ENCODE results near the gene RPE. TPM values are rescaled to one million over a fixed set of nuclear protein-coding genes. Genes with fewer than 3 reads are reported as not detected.
A peak's percentile ranks its signal among the peaks of the same experiment; 100 is the strongest.

Gene RPE
- total RNA-seq, 4 donors from 2014 or later = 37.1 to 116 (median 82.0) TPM

DNA sequence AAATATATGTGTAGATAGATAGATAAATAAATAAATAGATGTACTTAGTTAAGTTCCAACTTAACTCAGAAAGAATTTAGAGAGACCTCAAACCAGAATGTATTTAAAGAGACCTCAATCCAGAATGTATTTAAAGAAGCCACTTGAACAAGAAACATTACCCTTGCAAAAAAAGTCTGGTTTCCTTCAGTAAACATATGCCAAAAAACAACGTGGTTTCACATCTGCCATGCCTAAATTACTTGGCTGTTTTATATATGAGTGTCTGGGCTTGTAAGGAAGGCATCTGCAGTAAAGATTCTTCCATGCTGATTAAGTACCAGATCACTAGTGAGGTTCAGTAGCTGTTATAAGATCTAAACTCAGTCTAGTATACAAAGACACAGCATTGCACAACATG lies 29.1 kb upstream of the RPE start:
- intact Hi-C loops (cut with DNase I; ENCODE audit: low total_unique reads) = no loop called here

DNA sequence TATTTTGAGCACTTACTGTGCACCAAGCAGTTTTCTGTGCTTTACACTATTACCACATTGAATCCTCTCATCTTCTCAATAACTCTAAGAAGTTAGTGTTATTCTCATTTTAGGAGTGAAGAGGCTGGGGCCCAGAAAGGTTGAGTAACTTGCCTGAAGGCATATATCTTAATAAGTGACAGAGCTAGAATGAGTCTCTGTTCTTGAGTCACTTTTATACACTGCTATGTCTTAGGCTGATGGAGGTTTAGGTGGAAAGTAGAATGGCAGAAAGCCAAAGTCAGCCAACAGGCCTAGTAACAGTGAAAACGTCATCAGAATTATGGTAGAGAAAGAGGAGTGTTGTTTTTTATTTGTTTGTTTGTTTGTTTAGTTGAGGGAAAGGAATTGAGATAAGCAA lies 27.9 kb upstream of the RPE start:
- H3K27me3 ChIP-seq = no peaks in the 10 kb centered on the region
- H3K4me3 ChIP-seq = no peak overlapping the region
- intact Hi-C loops (cut with DNase I; ENCODE audit: low total_unique reads) = no loop called here
- no peaks in the 10 kb centered on the region for H3K36me3 ChIP-seq
- H3K4me1 ChIP-seq = no peaks in the 10 kb centered on the region
- DNase-seq = no peak
- no peak overlapping the region for H3K27ac ChIP-seq
- TF ChIP-seq POLR2A (IDR thresholded peaks at IDR 0.05) = no peak
- TF ChIP-seq, protein P1, sequence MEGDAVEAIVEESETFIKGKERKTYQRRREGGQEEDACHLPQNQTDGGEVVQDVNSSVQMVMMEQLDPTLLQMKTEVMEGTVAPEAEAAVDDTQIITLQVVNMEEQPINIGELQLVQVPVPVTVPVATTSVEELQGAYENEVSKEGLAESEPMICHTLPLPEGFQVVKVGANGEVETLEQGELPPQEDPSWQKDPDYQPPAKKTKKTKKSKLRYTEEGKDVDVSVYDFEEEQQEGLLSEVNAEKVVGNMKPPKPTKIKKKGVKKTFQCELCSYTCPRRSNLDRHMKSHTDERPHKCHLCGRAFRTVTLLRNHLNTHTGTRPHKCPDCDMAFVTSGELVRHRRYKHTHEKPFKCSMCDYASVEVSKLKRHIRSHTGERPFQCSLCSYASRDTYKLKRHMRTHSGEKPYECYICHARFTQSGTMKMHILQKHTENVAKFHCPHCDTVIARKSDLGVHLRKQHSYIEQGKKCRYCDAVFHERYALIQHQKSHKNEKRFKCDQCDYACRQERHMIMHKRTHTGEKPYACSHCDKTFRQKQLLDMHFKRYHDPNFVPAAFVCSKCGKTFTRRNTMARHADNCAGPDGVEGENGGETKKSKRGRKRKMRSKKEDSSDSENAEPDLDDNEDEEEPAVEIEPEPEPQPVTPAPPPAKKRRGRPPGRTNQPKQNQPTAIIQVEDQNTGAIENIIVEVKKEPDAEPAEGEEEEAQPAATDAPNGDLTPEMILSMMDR (IDR thresholded peaks at IDR 0.05) = no peak
- H3K9me3 ChIP-seq = no peaks in the 10 kb centered on the region

More for the DNA sequence above, 29.1 kb upstream of the RPE start:
- Histone ChIP-seq H3K27me3 (no peaks in the 10 kb centered on the region), H3K27ac (no peak overlapping the region), H3K4me1 (no peaks in the 10 kb centered on the region), H3K4me3 (no peak overlapping the region), H3K9me3 (no peaks in the 10 kb centered on the region), H3K36me3 (no peaks in the 10 kb centered on the region)
- no peak for DNase-seq
- TF ChIP-seq POLR2A (IDR thresholded peaks at IDR 0.05) = no peak
- TF ChIP-seq, protein P1 (IDR thresholded peaks at IDR 0.05) = no peak

DNA sequence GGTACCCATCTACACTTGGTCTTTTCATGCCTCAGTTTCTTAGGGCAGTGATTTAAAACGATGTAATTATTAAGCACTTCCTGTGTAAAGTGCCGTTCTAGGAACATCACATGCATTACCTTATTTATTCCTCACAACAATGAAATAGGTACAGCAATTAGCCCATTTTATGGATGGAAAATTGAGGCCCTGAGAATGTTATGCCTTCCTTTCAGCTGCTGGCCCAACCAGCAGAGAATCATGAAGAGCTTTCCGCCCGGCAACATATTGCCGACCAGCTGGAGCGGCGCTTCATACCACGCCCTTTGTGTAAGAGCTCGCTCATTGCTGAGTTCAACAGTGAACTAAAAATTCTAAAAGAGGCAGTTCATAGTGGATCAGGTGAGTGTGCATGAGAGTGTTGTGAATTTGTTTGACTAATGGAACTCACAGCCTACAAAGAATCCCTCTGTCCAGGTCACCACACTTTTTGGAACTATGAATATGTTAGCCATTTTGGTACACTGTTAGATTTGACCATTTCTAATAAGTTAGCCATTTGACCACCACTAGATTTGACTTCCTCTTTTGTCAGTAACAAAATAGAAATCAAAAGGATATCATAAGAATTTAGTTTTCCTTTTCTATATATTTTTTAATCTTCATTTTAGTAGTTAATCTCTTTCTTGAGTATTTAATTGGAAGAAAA lies 25.6 kb upstream of the RPE start:
- no peak for DNase-seq
- intact Hi-C loops (cut with DNase I; ENCODE audit: low total_unique reads) = loop anchor here (5.0 kb wide), 1 partner anchor 220 kb away; no protein-coding TSS in a partner anchor
- TF ChIP-seq POLR2A (IDR thresholded peaks at IDR 0.05) = no peak
- TF ChIP-seq, protein P1 (IDR thresholded peaks at IDR 0.05) = no peak
- no peaks in the 10 kb centered on the region for H3K27me3 ChIP-seq
- no peaks in the 10 kb centered on the region for H3K9me3 ChIP-seq
- H3K4me3 ChIP-seq = no peak overlapping the region
- no peak overlapping the region for H3K27ac ChIP-seq
- no peaks in the 10 kb centered on the region for H3K36me3 ChIP-seq
- H3K4me1 ChIP-seq = no peaks in the 10 kb centered on the region

DNA sequence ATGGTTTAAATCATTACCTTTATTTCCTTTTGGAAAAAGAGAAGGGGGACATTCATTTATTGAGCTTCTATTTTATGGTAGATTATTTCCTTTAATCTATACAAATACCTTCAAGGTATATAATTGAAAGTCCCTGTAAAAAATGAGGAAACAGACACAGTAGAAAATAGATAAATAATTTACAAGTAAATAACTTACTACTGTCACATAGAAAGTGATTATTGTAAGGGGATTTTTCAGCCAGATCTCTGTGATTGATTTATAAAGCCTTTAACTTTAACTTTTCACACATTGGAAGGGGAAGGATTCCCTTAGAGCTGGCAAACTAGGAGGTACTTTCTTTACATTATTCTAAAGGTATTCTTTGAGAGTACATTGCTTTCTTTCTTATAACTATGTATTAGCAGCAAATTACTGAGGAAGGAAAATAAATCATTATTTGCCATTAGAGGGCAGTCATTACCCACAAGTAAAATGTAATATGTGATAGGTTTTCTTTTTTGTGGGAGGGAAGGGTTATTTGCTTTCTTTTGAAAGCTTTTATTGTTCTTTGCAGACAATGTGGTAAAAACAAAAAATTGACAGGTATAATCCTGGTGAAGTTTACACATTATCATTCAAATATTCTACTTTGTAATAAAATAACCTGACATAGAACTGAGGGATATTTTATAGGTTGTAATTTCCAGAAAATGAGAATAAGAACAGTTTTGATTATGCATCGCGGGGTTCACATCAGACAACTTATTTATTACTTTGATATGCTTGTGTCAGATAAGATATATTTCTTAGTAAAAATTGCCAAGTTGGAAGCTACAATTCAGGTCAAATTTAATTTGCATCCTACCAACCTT lies 24.8 kb upstream of the RPE start:
- no peaks in the 10 kb centered on the region for H3K36me3 ChIP-seq
- no peak for DNase-seq
- H3K27ac ChIP-seq = no peak overlapping the region
- H3K27me3 ChIP-seq = no peaks in the 10 kb centered on the region
- no peaks in the 10 kb centered on the region for H3K9me3 ChIP-seq
- H3K4me1 ChIP-seq = no peaks in the 10 kb centered on the region
- TF ChIP-seq POLR2A (IDR thresholded peaks at IDR 0.05) = no peak
- TF ChIP-seq, protein P1 (IDR thresholded peaks at IDR 0.05) = peak; percentile 52 to 66 (median 56)
- intact Hi-C loops (cut with DNase I; ENCODE audit: low total_unique reads) = loop anchor here (5.0 kb wide), 1 partner anchor 220 kb away; no protein-coding TSS in a partner anchor
- no peak overlapping the region for H3K4me3 ChIP-seq

DNA sequence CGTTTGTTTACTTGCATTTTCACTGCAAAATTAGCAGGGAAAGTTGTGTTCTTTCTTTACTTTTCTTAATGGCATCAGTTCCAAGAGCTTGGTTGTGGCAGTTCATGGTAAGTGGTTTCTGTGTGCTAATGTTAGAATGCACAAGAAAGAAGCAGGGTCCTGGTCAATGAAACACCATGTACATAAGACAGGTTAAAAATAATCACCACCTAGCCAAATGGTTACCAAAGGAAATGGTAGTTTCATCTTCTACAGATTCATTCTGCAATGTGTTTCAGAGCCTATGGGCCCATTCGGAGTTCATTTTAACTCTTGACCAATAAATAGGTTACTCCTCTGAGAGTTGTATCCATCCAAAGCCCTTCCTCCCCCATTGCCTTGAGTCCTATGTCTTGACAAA lies 18.1 kb upstream of the RPE start:
- intact Hi-C loops (cut with DNase I; ENCODE audit: low total_unique reads) = no loop called here
- no peaks in the 10 kb centered on the region for H3K27me3 ChIP-seq
- H3K4me3 ChIP-seq = no peak overlapping the region
- no peak overlapping the region for H3K27ac ChIP-seq
- H3K36me3 ChIP-seq = no peaks in the 10 kb centered on the region
- no peak for DNase-seq
- H3K4me1 ChIP-seq = no peaks in the 10 kb centered on the region
- TF ChIP-seq, protein P1 (IDR thresholded peaks at IDR 0.05) = no peak
- no peak for TF ChIP-seq POLR2A (IDR thresholded peaks at IDR 0.05)
- H3K9me3 ChIP-seq = no peaks in the 10 kb centered on the region

Measured in uterus (tissue), 4 donors.